IgD-negative memory B cell (primary cell): Measurements from ENCODE around the gene TMEM196. TPM values are rescaled to one million over a fixed set of nuclear protein-coding genes. Genes with fewer than 3 reads are reported as not detected.

Experiments used
- H3K27ac Mint-ChIP-seq, 3 donors: one replicate each; pipeline ENCODE4 v1.8.0; 2020 to 2022; ENCODE audit warnings: mild to moderate bottlenecking in 3 of 3, mixed read lengths in 3 of 3, moderate library complexity in 1 of 3
- H3K27me3 Mint-ChIP-seq: one replicate; pipeline ENCODE4 v1.8.0; 2021; ENCODE audit warnings: mixed read lengths
- H3K36me3 Mint-ChIP-seq: one replicate; pipeline ENCODE4 v1.8.0; 2020; ENCODE audit warnings: mild to moderate bottlenecking, mixed read lengths
- H3K4me1 Mint-ChIP-seq, 3 donors: one replicate each; pipeline ENCODE4 v1.8.0; 2020 to 2022; ENCODE audit warnings: mixed read lengths in 3 of 3, mild to moderate bottlenecking in 1 of 3
- H3K4me3 Mint-ChIP-seq, 4 donors: one replicate each; pipeline ENCODE4 v1.8.0; 2020 to 2022; ENCODE audit warnings: mild to moderate bottlenecking in 4 of 4, mixed read lengths in 4 of 4, moderate library complexity in 3 of 4
- H3K9me3 Mint-ChIP-seq, 3 donors: one replicate each; pipeline ENCODE4 v1.8.0; 2020 to 2021; ENCODE audit warnings: mixed read lengths in 3 of 3, mild to moderate bottlenecking in 1 of 3
- polyA plus RNA-seq: library from polyadenylated mRNA; unstranded; fragments of 300-500 nt; fragmentation: Illumina TruSeq; gene quantifications from one replicate; pipeline ENCODE4 v1.2.3, GENCODE V29; 2021

The TMEM196 gene
- not detected for polyA plus RNA-seq

DNA sequence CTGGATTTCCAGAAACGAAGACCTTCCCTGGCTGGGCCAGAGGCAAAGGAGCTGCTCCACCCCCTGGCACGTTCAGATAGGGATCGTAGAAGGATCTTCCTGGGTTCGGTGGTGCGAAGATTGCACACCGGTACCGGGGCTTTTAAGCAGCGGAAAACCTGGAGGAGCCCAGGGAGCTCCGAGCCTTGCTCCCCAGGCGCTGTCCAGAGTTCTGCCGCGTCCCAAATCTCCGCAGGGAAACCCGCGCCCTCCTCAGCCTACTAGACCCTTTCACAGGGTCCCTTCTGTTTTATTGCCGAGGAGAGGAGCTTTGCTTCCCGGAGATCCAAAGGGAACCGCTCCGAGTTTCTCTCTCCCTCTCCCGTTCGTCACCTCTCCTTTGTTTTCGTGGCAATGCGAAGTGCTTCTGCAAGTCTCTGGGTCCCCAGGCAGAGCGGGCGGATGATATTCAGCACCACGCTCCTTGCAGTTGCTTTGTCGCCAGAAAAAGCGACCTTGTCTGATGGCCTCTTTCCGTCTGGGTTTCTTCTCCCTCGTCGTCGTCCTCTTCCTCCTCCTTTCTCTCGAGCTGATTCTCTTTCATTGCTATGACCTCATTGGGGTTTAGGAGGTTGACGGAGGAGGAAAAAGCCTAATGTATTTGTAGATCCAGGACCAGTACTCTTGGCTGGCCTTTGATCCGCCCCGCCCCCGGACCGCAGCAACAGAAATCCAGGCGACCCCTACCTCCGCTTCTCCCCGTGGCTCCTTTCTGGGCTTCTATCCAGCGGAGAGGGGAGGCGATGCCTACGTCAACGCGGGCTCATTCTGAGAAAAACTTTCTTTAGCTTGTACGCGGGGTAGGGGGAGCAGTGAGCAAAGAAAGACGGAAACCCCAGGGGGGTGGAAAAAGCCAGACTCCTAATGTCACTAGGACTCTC, at the start of gene TMEM196:
TSS of gene TMEM196 (minus strand) at position 777 of the 920 bp plus-strand sequence. CDS start 921 bp downstream, outside the sequence.
- Mint-ChIP-seq H3K36me3 (no peaks in the 10 kb centered on the region), H3K27me3 (peaks cover 25% of the 10 kb centered on the region), H3K4me3 (peak within 1 kb of the TSS in 2 of 4 donors; percentile 48 to 82), H3K9me3 (no peaks in the 10 kb centered on the region), H3K4me1 (peaks cover 5 to 10% (median 10%) of the 10 kb centered on the region in 3 donors), H3K27ac (no peak within 1 kb of the TSS)

DNA sequence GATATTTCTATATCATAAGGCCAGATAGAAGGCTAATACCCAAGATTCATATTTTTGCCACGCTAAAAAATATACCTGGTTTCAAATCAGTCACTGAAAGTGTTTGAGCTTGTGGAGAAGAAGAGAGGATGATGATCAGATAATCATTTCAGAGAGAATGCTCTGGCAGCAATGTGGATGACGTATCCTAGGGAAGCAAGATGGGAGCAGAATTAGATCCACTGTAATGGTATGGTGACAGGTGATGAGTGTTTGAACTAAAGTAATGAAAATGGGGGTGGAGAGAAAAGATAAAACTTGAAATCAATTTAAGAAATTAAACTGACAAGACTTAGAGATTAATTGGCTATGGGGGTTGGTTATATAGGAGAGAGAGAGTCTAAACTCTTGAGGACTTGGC, 42.7 kb upstream of the TMEM196 start:
- Mint-ChIP-seq H3K27me3 (no peaks in the 10 kb centered on the region), H3K4me1 (no peaks in the 10 kb centered on the region), H3K27ac (no peak overlapping the region), H3K9me3 (no peaks in the 10 kb centered on the region), H3K4me3 (no peak overlapping the region), H3K36me3 (no peaks in the 10 kb centered on the region)

DNA sequence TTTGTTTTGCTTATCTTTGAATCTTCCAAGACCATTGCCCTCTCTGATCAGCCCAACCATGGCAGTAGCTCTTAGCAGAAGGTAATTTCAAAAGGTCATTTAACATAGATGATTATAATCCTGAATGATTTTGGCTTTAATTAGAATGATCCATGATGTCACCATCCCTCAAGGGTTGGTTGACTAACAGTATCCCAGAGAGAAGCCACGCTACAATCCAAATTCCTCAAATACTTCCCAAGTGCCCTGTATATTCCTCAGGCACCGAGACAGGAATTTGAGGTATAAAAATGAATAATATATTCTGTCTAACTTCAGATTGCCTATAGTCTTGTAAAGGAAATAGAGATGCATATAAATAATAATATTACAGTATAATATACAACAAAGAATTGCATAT, 42.1 kb upstream of the TMEM196 start:
- H3K36me3 Mint-ChIP-seq, result no peaks in the 10 kb centered on the region
- H3K27ac Mint-ChIP-seq, result no peak overlapping the region
- no peaks in the 10 kb centered on the region for H3K27me3 Mint-ChIP-seq
- H3K4me3 Mint-ChIP-seq, result no peak overlapping the region
- H3K9me3 Mint-ChIP-seq, result no peaks in the 10 kb centered on the region
- no peaks in the 10 kb centered on the region for H3K4me1 Mint-ChIP-seq

DNA sequence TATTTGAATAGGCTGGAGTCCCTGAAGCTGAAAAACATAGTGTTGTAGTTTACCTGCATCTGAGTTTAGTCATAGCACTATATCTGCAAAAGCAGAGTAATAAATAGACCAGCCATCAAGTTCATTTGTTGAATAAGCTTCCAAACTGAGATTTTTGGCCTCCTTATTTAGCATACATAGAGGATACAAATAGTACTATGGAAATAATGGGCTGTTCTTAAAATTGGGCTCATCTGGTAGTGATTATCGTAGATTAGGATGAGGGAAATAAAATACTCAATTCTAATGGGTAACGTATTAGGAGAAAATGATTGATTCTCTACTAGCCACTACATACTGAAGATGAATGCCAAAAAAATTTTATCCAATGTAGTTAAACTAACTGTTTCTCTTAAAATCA, 41.4 kb upstream of the TMEM196 start:
- Mint-ChIP-seq H3K27me3 (no peaks in the 10 kb centered on the region), H3K9me3 (no peaks in the 10 kb centered on the region), H3K36me3 (no peaks in the 10 kb centered on the region), H3K27ac (no peak overlapping the region), H3K4me3 (no peak overlapping the region), H3K4me1 (no peaks in the 10 kb centered on the region)

DNA sequence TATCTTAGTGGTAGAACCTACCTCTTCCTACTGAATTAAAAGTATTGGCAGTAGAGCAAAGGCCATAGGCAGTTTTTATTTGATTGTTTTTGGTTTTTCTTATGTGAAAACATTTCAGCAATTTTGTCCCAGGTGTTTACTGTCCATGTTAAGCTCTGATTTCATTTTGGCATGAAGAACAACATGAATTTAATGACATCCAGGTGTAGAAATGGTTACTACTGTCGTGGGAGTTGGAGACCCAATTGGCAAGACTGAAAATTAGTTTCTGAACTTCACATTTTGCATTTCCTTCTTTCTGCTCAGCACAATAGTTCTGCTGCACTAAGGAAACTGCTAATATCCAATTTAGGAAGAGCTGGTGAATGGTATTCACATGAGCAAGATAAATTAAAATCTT, 38.0 kb upstream of the TMEM196 start:
- Mint-ChIP-seq H3K27ac (no peak overlapping the region), H3K27me3 (peaks cover 2% of the 10 kb centered on the region), H3K9me3 (no peaks in the 10 kb centered on the region), H3K4me1 (no peaks in the 10 kb centered on the region), H3K36me3 (no peaks in the 10 kb centered on the region), H3K4me3 (no peak overlapping the region)

- Mint-ChIP-seq H3K27me3 (peaks cover 3% of the 10 kb centered on the region), H3K4me1 (no peaks in the 10 kb centered on the region), H3K9me3 (no peaks in the 10 kb centered on the region), H3K27ac (no peak overlapping the region), H3K4me3 (no peak overlapping the region), H3K36me3 (no peaks in the 10 kb centered on the region)
Measured at GRCh38 chr7:19798986-19799385, 25.6 kb upstream of the TMEM196 start.

DNA sequence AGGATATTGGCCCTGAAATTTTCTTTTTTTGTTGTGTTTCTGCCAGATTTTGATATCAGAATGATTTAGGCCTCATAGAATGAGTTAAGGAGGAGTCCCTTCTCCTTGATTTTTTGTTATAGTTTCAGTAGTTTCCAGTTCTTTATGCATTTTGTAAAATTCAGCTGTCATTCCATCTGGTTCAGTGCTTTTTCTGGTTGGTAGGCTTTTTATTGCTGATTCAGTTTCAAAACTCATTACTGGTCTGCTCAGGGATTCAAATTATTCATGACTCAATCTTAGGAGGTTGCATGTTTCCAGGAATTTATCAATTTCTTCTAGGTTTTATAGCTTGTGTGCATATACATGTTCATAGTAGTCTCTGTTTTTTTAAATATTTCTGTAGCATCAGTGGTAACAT, 10.1 kb upstream of the TMEM196 start:
- H3K36me3 Mint-ChIP-seq, result no peaks in the 10 kb centered on the region
- no peaks in the 10 kb centered on the region for H3K4me1 Mint-ChIP-seq
- peaks cover 2 to 7% (median 3%) of the 10 kb centered on the region in 3 donors for H3K9me3 Mint-ChIP-seq
- H3K27me3 Mint-ChIP-seq, result no peaks in the 10 kb centered on the region
- no peak overlapping the region for H3K4me3 Mint-ChIP-seq
- H3K27ac Mint-ChIP-seq, result no peak overlapping the region

- no peaks in the 10 kb centered on the region for H3K9me3 Mint-ChIP-seq
- peaks cover 5 to 10% (median 10%) of the 10 kb centered on the region in 3 donors for H3K4me1 Mint-ChIP-seq
- peaks cover 22% of the 10 kb centered on the region for H3K27me3 Mint-ChIP-seq
- H3K36me3 Mint-ChIP-seq, result no peaks in the 10 kb centered on the region
- H3K27ac Mint-ChIP-seq, result no peak overlapping the region
- no peak overlapping the region for H3K4me3 Mint-ChIP-seq
Measured at GRCh38 chr7:19776981-19777380, 3.6 kb upstream of the TMEM196 start.

DNA sequence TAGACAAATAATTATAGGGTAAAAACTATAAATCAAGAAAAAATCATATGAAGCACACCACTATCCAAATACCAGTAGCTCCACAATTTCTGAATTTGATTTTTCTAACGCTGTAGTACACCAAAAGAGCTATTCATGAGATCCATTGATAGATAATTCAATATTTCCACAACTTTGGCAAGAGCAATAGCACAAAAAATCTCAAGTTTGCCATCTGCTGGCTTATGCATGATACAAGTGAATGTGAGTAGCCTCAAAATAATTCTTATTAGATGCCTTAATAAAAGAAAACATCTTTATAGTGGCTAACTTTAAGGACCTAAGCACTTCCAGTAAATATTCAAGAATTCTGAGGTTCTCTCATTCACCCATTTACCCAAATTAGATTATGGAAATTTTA, 2.2 kb upstream of the TMEM196 start:
- H3K4me1 Mint-ChIP-seq, result peaks cover 5 to 10% (median 10%) of the 10 kb centered on the region in 3 donors
- H3K9me3 Mint-ChIP-seq, result no peaks in the 10 kb centered on the region
- no peak overlapping the region for H3K4me3 Mint-ChIP-seq
- no peaks in the 10 kb centered on the region for H3K36me3 Mint-ChIP-seq
- no peak overlapping the region for H3K27ac Mint-ChIP-seq
- peaks cover 23% of the 10 kb centered on the region for H3K27me3 Mint-ChIP-seq

- Mint-ChIP-seq H3K4me1 (peaks cover 5 to 10% (median 10%) of the 10 kb centered on the region in 3 donors), H3K36me3 (no peaks in the 10 kb centered on the region), H3K27me3 (peaks cover 25% of the 10 kb centered on the region), H3K9me3 (no peaks in the 10 kb centered on the region), H3K27ac (no peak overlapping the region), H3K4me3 (peak overlapping the region in 2 of 4 donors; percentile 56 to 78)
Measured at GRCh38 chr7:19772306-19772705, 1.1 kb downstream of the TMEM196 start.

GRCh38 chr7:19762631-19763030, 10.8 kb downstream of the TMEM196 start:
- Mint-ChIP-seq H3K36me3 (peaks cover 1% of the 10 kb centered on the region), H3K9me3 (no peaks in the 10 kb centered on the region), H3K4me3 (no peak overlapping the region), H3K4me1 (no peaks in the 10 kb centered on the region), H3K27ac (no peak overlapping the region), H3K27me3 (peaks cover 3% of the 10 kb centered on the region)

DNA sequence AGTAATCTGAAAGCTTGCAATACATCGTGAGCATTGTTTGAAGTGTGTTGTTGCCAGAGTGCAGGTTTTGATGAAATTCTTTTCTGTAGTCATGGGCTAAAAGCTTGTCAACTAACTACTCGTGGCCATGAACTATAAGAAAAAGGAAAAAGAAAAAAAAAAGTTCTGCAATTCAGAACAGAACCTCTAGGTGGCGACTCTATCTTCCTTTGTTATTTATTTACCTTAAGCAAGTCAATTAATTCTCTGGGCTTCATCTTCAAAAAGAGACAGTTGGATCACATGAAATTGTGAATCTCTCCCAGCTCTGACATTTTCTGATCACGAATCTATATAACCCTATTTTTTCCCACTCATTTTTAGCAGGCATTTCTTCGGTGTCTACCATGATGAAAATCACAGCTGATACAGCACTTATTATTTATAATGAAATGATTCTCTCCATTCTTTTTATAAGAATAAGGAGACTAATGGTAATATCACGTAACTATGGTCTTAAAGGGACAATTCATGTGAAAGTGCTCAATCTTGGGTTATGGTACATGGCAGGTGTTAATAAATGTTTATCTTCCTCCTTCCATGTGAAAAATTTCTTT, 18.8 kb downstream of the TMEM196 start:
- H3K27me3 Mint-ChIP-seq, result no peaks in the 10 kb centered on the region
- H3K4me3 Mint-ChIP-seq, result no peak overlapping the region
- H3K4me1 Mint-ChIP-seq, result no peaks in the 10 kb centered on the region
- no peaks in the 10 kb centered on the region for H3K9me3 Mint-ChIP-seq
- no peaks in the 10 kb centered on the region for H3K36me3 Mint-ChIP-seq
- H3K27ac Mint-ChIP-seq, result no peak overlapping the region

DNA sequence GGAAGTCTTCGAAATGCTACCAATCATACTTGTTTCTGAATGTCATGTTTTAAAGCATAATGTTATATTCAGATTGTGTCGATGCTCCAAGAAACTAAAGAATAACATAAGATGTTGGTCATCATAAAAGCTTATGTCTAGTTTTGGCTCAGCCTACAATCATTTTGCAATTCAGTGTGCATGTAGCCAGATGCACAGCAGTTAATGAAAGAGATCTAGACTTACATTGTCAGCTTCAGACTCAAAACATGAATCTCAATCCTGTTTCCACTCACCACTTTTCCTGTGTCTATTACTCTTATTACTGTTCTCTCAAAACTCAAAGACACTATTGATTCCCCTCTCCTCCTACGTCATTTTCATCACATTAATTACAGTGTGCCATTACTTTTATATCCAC, 21.4 kb downstream of the TMEM196 start:
- Mint-ChIP-seq H3K4me3 (no peak overlapping the region), H3K4me1 (peaks cover 0 to 1% (median 0%) of the 10 kb centered on the region in 3 donors), H3K27me3 (no peaks in the 10 kb centered on the region), H3K36me3 (no peaks in the 10 kb centered on the region), H3K9me3 (no peaks in the 10 kb centered on the region), H3K27ac (no peak overlapping the region)

GRCh38 chr7:19749658-19750057, 23.8 kb downstream of the TMEM196 start:
- H3K27ac Mint-ChIP-seq, result no peak overlapping the region
- no peak overlapping the region for H3K4me3 Mint-ChIP-seq
- H3K9me3 Mint-ChIP-seq, result no peaks in the 10 kb centered on the region
- no peaks in the 10 kb centered on the region for H3K27me3 Mint-ChIP-seq
- H3K4me1 Mint-ChIP-seq, result peaks cover 0 to 1% (median 0%) of the 10 kb centered on the region in 3 donors
- no peaks in the 10 kb centered on the region for H3K36me3 Mint-ChIP-seq

DNA sequence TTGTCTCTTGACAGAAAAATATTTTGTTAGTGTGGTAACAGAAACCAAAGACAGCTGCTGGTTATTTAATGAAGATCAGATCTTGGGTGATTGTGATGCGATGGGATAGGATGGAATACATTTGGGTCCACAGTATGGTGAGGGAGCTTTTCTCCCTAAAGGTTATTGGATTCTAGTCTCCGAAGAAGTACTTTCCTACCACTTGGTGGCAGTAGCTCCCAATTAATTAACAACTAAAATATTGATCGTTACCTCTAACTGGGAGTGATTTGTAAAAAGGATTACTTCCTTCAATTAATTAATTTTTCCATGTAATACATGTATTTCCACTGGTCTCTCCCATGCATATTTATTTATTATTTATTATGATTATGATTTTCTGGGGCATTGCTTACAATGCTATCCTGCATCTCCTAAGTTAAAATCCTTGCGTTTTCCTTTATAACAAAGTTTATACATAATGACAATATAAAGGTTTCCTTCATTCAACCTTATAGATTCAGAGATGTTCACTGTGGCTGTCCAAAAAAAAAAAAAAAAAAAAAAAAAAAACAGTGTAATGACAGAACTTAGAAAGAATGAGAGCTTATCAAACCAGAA, 25.6 kb downstream of the TMEM196 start:
- Mint-ChIP-seq H3K27ac (no peak overlapping the region), H3K4me1 (peaks cover 0 to 1% (median 0%) of the 10 kb centered on the region in 3 donors), H3K4me3 (no peak overlapping the region), H3K36me3 (no peaks in the 10 kb centered on the region), H3K9me3 (no peaks in the 10 kb centered on the region), H3K27me3 (no peaks in the 10 kb centered on the region)
